Suprapubic skin (tissue), 4 donors: ENCODE measurements around the gene HIPK4.

ENCODE experiments used
- CTCF ChIP-seq, 2 donors: fragments of 200-600 bp in 1 of 2; fragments of 450-650 bp in 1 of 2; sonication (generic) in 1 of 2; IDR thresholded peaks; one replicate each; pipeline ENCODE4 v1.5.1; 2016 to 2019; ENCODE audit warnings: antibody characterized with exemption in 2 of 2, mild to moderate bottlenecking in 1 of 2, moderate library complexity in 1 of 2
- EP300 ChIP-seq: sonication (generic); formaldehyde crosslinking; IDR thresholded peaks from one replicate; pipeline ENCODE4 v1.6.1; 2017; ENCODE audit warnings: antibody characterized with exemption
- POLR2A ChIP-seq, 2 donors: fragments of 450-650 bp; IDR thresholded peaks; one replicate each; pipeline ENCODE4 v1.6.1; 2017; ENCODE audit warnings: antibody characterized with exemption in 2 of 2, mild to moderate bottlenecking in 2 of 2, moderate library complexity in 2 of 2
- POLR2AphosphoS5 ChIP-seq, 3 donors: sonication (generic); formaldehyde crosslinking; IDR thresholded peaks; one replicate each; pipeline ENCODE4 v1.6.1; 2017; ENCODE audit warnings: antibody characterized with exemption in 3 of 3

GRCh38 chr19:40366697-40367561, 23.1 kb downstream of the HIPK4 start:
- TF ChIP-seq CTCF (IDR thresholded peaks at IDR 0.05) = no peak
- TF ChIP-seq POLR2A (IDR thresholded peaks at IDR 0.05) = no peak
- TF ChIP-seq EP300 = no peak
- no peak for TF ChIP-seq POLR2AphosphoS5 (IDR thresholded peaks at IDR 0.05)
